Type B pancreatic cell (in vitro differentiated cells): Measurements from ENCODE around the gene HS2ST1. TPM values are rescaled to one million over a fixed set of nuclear protein-coding genes. Genes with fewer than 3 reads are reported as not detected.

Experiments
- DNase-seq: peaks from one replicate; pipeline ENCODE4 v3.0.0; 2021; ENCODE audit warnings: mixed read lengths; ENCODE audit not compliant: unreplicated experiment; ENCODE audit errors: extremely low spot score
- H3K27ac Mint-ChIP-seq: 2 replicates; pipeline ENCODE4 v1.8.0; 2021; ENCODE audit warnings: mild to moderate bottlenecking, mixed read lengths
- H3K27me3 Mint-ChIP-seq: 2 replicates; pipeline ENCODE4 v1.8.0; 2021; ENCODE audit warnings: mixed read lengths
- H3K36me3 Mint-ChIP-seq: 2 replicates; pipeline ENCODE4 v1.8.0; 2021; ENCODE audit warnings: mixed read lengths
- H3K4me1 Mint-ChIP-seq: one replicate; pipeline ENCODE4 v1.8.0; 2021; ENCODE audit warnings: mixed read lengths; ENCODE audit not compliant: unreplicated experiment
- H3K4me3 Mint-ChIP-seq: 2 replicates; pipeline ENCODE4 v1.8.0; 2021; ENCODE audit warnings: mild to moderate bottlenecking, mixed read lengths
- H3K9me3 Mint-ChIP-seq: 2 replicates; pipeline ENCODE4 v1.8.0; 2021; ENCODE audit warnings: mixed read lengths
- total RNA-seq: library from RNA; stranded (reverse); gene quantifications from 2 replicates; pipeline ENCODE4 v1.2.1, GENCODE V29; 2021; ENCODE audit warnings: low replicate concordance
- TF ChIP-seq, protein P1 (sequence below): fragments of 200-600 bp; sonication (generic); conservative IDR thresholded peaks from 2 replicates; pipeline ENCODE4 v1.5.0; 2021; ENCODE audit warnings: antibody characterized with exemption, mild to moderate bottlenecking

The HS2ST1 gene
- total RNA-seq, 1 donor from 2014 or later: 40.3 TPM

DNA sequence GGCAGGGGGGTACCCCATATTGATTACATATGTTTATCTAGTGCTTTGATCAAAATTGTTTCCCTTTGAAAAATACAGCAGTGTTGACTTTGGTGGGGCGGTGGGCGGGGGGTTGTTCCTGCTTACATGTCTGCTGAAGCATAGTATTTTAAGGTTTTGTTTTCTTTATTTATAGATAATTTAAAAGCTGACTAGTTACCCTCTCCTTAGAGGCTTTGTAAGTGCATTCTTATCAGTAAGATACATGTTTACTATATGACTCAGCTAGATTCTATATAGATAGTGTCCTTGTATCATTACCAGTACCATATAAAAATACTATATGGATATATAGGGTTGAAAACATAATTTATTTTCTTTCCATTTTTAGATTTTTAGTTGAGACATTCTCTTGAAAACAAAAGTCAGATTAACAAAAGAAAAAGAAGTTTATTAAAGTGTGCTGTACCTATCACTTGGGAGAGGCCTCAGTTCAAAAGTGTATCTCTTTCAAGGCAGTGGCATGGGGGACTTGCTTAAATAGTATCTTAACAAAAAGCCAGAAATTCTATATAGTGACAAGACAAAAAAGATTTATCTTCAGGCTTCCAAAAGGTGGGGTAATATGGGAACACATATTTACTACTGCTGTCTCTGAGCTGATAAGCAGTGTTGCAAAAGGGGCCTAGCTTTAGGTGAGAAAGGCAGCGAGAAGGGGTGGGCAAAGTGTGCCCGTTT is 79.0 kb downstream of the HS2ST1 start:
- no peaks in the 10 kb centered on the region for H3K27me3 Mint-ChIP-seq
- TF ChIP-seq, protein P1, sequence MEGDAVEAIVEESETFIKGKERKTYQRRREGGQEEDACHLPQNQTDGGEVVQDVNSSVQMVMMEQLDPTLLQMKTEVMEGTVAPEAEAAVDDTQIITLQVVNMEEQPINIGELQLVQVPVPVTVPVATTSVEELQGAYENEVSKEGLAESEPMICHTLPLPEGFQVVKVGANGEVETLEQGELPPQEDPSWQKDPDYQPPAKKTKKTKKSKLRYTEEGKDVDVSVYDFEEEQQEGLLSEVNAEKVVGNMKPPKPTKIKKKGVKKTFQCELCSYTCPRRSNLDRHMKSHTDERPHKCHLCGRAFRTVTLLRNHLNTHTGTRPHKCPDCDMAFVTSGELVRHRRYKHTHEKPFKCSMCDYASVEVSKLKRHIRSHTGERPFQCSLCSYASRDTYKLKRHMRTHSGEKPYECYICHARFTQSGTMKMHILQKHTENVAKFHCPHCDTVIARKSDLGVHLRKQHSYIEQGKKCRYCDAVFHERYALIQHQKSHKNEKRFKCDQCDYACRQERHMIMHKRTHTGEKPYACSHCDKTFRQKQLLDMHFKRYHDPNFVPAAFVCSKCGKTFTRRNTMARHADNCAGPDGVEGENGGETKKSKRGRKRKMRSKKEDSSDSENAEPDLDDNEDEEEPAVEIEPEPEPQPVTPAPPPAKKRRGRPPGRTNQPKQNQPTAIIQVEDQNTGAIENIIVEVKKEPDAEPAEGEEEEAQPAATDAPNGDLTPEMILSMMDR: no peak
- peak overlapping the region; percentile 79 for H3K27ac Mint-ChIP-seq
- H3K9me3 Mint-ChIP-seq: peaks cover 5% of the 10 kb centered on the region
- peaks cover 22% of the 10 kb centered on the region for H3K4me1 Mint-ChIP-seq
- H3K4me3 Mint-ChIP-seq: no peak overlapping the region
- no peak for DNase-seq
- H3K36me3 Mint-ChIP-seq: no peaks in the 10 kb centered on the region

DNA sequence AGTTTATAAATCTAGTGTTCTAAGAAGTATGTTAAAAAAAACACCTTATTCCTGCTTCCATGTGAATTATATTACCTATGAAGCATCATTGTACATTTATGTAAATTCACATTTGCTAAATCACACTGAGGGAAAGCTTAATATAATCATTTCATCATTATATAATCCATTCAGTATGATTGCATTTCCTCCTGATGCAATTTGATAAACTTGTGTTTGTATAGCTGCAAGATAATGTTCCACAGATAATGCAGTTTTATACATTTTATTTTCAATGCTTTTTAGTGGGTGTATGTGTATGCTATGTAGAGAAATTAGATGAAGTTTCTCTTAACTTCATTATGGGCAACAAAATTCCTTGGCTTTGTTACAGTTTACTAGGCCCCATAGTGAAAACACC is 79.6 kb downstream of the HS2ST1 start:
- Mint-ChIP-seq H3K4me1 (peaks cover 22% of the 10 kb centered on the region), H3K27me3 (no peaks in the 10 kb centered on the region), H3K36me3 (no peaks in the 10 kb centered on the region), H3K9me3 (peaks cover 5% of the 10 kb centered on the region), H3K27ac (peak overlapping the region; percentile 79), H3K4me3 (no peak overlapping the region)
- TF ChIP-seq, protein P1: no peak
- no peak for DNase-seq

DNA sequence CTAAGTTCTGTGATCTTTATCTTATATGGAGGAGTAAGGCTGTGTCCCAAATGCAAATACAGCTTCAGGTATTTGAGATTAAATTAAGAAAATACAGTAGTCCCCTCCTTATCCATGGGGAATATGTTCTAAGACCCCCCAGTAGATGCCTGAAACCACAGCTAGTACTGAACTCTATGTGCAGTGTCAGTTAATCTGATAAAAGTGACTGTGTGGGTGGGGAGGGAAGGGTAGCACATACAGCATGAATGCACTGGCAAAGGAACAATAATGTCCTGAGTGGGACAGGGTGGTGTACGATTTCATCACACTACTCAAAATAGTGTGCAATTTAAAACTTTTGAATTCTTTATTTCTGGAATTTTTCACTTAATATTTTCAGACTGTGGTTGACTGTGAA is 83.1 kb downstream of the HS2ST1 start:
- Mint-ChIP-seq H3K4me3 (no peak overlapping the region), H3K27me3 (no peaks in the 10 kb centered on the region), H3K36me3 (peaks cover under 1% of the 10 kb centered on the region), H3K9me3 (peaks cover 5% of the 10 kb centered on the region), H3K27ac (no peak overlapping the region), H3K4me1 (peaks cover 21% of the 10 kb centered on the region)
- TF ChIP-seq, protein P1: no peak
- no peak for DNase-seq

DNA sequence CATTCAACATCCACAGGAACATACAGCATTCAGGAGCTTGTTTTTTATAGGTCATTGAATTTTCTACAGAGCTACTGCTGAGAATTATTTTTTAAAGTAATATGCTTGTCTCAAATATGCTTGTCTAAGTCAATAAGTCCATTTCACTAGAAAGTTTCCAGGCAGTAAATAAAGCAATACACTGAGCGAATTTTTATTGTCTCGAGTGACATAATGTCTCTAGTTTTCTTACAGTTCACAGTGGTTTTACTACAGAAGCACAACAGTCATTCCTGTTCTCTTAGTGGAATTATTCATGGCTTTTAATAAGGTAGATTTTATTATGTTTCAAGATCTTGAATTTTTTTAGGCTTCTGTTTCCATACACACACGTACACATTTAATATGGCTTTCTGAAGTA is 83.8 kb downstream of the HS2ST1 start:
- peaks cover 11% of the 10 kb centered on the region for H3K9me3 Mint-ChIP-seq
- H3K4me1 Mint-ChIP-seq: peaks cover 14% of the 10 kb centered on the region
- no peak overlapping the region for H3K4me3 Mint-ChIP-seq
- no peak overlapping the region for H3K27ac Mint-ChIP-seq
- no peak for DNase-seq
- TF ChIP-seq, protein P1: no peak
- H3K36me3 Mint-ChIP-seq: peaks cover 5% of the 10 kb centered on the region
- no peaks in the 10 kb centered on the region for H3K27me3 Mint-ChIP-seq

DNA sequence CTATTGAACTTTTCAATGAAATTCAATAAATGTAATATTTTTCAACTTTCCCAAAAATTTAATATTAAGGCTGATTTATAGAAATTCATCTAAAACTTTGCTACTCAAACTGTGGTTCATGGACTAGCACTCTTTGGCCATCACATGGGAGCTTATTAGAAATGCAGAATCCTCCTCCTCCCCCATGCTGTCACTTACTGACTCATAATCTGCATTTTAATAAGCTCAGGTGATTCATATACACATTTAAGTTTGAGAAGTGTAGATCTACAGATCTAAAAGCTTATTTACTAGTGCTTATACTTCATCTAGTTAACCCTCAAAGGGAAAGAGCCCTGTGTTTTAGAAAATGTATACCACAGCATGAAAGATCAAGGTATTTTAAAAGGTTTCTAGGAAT is 84.3 kb downstream of the HS2ST1 start:
- H3K36me3 Mint-ChIP-seq: peaks cover 5% of the 10 kb centered on the region
- H3K27me3 Mint-ChIP-seq: no peaks in the 10 kb centered on the region
- H3K4me3 Mint-ChIP-seq: no peak overlapping the region
- DNase-seq: no peak
- TF ChIP-seq, protein P1: no peak
- H3K27ac Mint-ChIP-seq: no peak overlapping the region
- peaks cover 11% of the 10 kb centered on the region for H3K9me3 Mint-ChIP-seq
- peaks cover 10% of the 10 kb centered on the region for H3K4me1 Mint-ChIP-seq
